GM12872 (cell line): ENCODE measurements around the gene PNLDC1.

Source experiments
- CTCF ChIP-seq: IDR thresholded peaks from 3 replicates; pipeline ENCODE4 v1.5.1; 2011; ENCODE audit warnings: low read depth, mild to moderate bottlenecking, low read length, moderate library complexity; ENCODE audit not compliant: insufficient read depth

The PNLDC1 gene

GRCh38 chr6:159815410-159815809 is 15.3 kb downstream of the PNLDC1 start:
- TF ChIP-seq CTCF: no peak

GRCh38 chr6:159817951-159818739 is 18.1 kb downstream of the PNLDC1 start:
- TF ChIP-seq CTCF: no peak

- no peak for TF ChIP-seq CTCF
Observed at GRCh38 chr6:159819098-159819497, 19.0 kb downstream of the PNLDC1 start.

- TF ChIP-seq CTCF: no peak
Observed at GRCh38 chr6:159819932-159820640, 20.0 kb downstream of the PNLDC1 start.

- TF ChIP-seq CTCF: no peak
Observed at GRCh38 chr6:159821122-159821521, 21.0 kb downstream of the PNLDC1 start.

GRCh38 chr6:159821726-159822125 is 21.6 kb downstream of the PNLDC1 start:
- TF ChIP-seq CTCF: no peak

- TF ChIP-seq CTCF: no peak
Observed at GRCh38 chr6:159823953-159824352, 23.9 kb downstream of the PNLDC1 start.
